OCI-LY7 (cell line): ENCODE results near the gene BMP2. TPM values are rescaled to one million over a fixed set of nuclear protein-coding genes. Genes with fewer than 3 reads are reported as not detected.

ENCODE experiments used
- BruUV-seq: library from RNA; stranded (reverse); fragments of 400-500 nt; replicated peaks from 2 replicates; lab custom pipeline; 2021; lab: Mats Ljungman, UMichigan
- CTCF ChIA-PET: fragments of 300-600 bp; sonication (Branson Sonifier 250); formaldehyde crosslinking; loops from one replicate; lab custom pipeline; 2022; ENCODE audit warnings: antibody characterized with exemption; ENCODE audit not compliant: unreplicated experiment; lab: Charles Lee
- POLR2A ChIA-PET: fragments of 300-600 bp; sonication (Branson Sonifier 250); formaldehyde crosslinking; loops from one replicate; lab custom pipeline; 2022; ENCODE audit warnings: antibody characterized with exemption; lab: Charles Lee
- DNase-seq: peaks from one replicate; pipeline ENCODE4 v3.0.0-alpha.2; 2015; ENCODE audit warnings: low spot score
- H2AFZ ChIP-seq: fragments of 200-600 bp; sonication (generic), shearing (Covaris generic); 2 replicates; pipeline ENCODE4 v1.6.1; 2014; ENCODE audit warnings: mild to moderate bottlenecking, antibody characterized with exemption, low read length, moderate library complexity
- H3K27ac ChIP-seq: fragments of 200-600 bp; sonication (generic); 2 replicates; pipeline ENCODE4 v1.5.1; 2014; ENCODE audit warnings: mixed run types, low read depth, mild to moderate bottlenecking, moderate library complexity, low read length, inconsistent platforms; ENCODE audit not compliant: poor library complexity, severe bottlenecking
- H3K36me3 ChIP-seq: fragments of 200-600 bp; sonication (generic); 2 replicates; pipeline ENCODE4 v1.6.1; 2014; ENCODE audit warnings: mild to moderate bottlenecking, antibody characterized with exemption, low read length, moderate library complexity, mixed read lengths; ENCODE audit not compliant: insufficient read depth
- H3K4me1 ChIP-seq: fragments of 200-600 bp; sonication (generic); 2 replicates; pipeline ENCODE4 v1.5.1; 2014; ENCODE audit warnings: mild to moderate bottlenecking, low read length; ENCODE audit not compliant: insufficient read depth, poor library complexity, severe bottlenecking
- H3K4me2 ChIP-seq: fragments of 200-600 bp; sonication (generic); 2 replicates; pipeline ENCODE4 v1.6.1; 2014; ENCODE audit warnings: mild to moderate bottlenecking, low read length
- H3K4me3 ChIP-seq: fragments of 200-600 bp; sonication (generic); 2 replicates; pipeline ENCODE4 v1.5.1; 2014; ENCODE audit warnings: mild to moderate bottlenecking, low read depth, low read length; ENCODE audit not compliant: poor library complexity, severe bottlenecking
- H3K79me2 ChIP-seq: fragments of 200-600 bp; sonication (generic); 2 replicates; pipeline ENCODE4 v1.6.1; 2016; ENCODE audit warnings: low read depth, mild to moderate bottlenecking, low read length, moderate library complexity, mixed read lengths; ENCODE audit not compliant: insufficient read depth
- H3K9me2 ChIP-seq: fragments of 200-600 bp; sonication (generic); 2 replicates; pipeline ENCODE4 v1.6.1; 2016; ENCODE audit warnings: mild to moderate bottlenecking, low read length, mixed read lengths; ENCODE audit not compliant: insufficient read depth
- H3K9me3 ChIP-seq: fragments of 200-600 bp; sonication (generic); 2 replicates; pipeline ENCODE4 v1.6.1; 2014; ENCODE audit warnings: mild to moderate bottlenecking, mixed run types, low read length, mixed read lengths
- H4K20me1 ChIP-seq: fragments of 200-600 bp; sonication (generic); 2 replicates; pipeline ENCODE4 v1.6.1; 2014; ENCODE audit warnings: mild to moderate bottlenecking, antibody characterized with exemption, low read length, moderate library complexity, mixed read lengths; ENCODE audit not compliant: insufficient read depth
- CTCF ChIP-seq: fragments of 200-600 bp; sonication (generic); conservative IDR thresholded peaks from 2 replicates; pipeline ENCODE4 v1.5.1; 2014; ENCODE audit warnings: mild to moderate bottlenecking, antibody characterized with exemption, low read length, moderate library complexity, mixed read lengths
- EZH2phosphoT487 ChIP-seq: fragments of 200-600 bp; sonication (generic); IDR thresholded peaks from 2 replicates; pipeline ENCODE4 v1.6.1; 2018; ENCODE audit warnings: low read depth, borderline replicate concordance, mild to moderate bottlenecking, mixed run types, antibody characterized with exemption, low read length, moderate library complexity, mixed read lengths
- intact Hi-C: fragments of 100-400 bp; cut with micrococcal nuclease; formaldehyde crosslinking; loops from one replicate; pipeline ENCODE4 v1.10.0; 2022; ENCODE audit not compliant: unreplicated experiment
- total RNA-seq, 2 experiments: library from RNA; depleted of rRNA in 1 of 2; stranded (reverse); fragments of >200 nt in 1 of 2; shearing (Covaris generic) in 1 of 2; gene quantifications; 2 replicates each; pipeline ENCODE4 v1.2.3, GENCODE V29; 2014 to 2022

Gene BMP2
- total RNA-seq, 2 experiments from 2014 or later: not detected

DNA sequence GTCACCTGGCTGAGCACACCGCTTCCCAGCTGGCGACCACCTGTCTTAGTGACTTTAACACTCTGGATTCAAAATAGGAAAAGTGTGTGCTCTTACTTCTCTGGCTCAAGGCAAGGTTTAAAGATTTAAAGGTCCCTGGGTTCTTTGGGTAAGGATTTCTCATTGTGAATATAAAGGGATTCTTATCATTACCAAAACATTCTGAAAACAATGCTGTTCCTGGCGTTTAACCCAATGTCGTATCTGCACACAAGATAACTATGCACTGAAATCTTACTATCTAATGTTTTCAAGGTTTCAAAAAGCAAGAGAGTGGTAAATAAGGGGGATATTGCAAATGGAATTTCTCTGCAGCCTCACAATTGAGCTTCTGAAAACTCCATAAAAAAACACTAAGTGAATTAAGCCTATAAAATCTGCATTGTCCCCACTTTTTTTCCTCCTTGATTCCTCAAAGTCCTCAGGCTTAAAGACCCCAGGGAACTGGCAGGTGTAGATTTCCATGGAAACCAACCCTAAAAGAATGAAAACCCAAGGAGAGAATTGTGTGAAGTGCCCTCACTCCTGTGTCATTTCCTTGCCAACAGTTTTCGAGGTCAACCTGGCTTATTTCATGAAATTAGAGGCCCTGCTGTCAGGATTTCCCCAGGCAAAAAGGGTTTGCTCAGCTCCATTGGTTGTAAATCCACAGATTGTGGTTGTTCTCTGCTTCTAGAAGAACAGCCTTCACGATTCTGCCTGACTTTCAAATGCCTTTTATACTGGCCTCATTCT lies 44.0 kb downstream of the BMP2 start:
- Histone ChIP-seq H3K4me1 (no peaks in the 10 kb centered on the region), H3K36me3 (no peaks in the 10 kb centered on the region), H3K4me3 (no peak overlapping the region), H3K27ac (no peak overlapping the region), H3K9me3 (no peaks in the 10 kb centered on the region), H3K4me2 (no peak overlapping the region), H2AFZ (no peak overlapping the region), H4K20me1 (no peaks in the 10 kb centered on the region), H3K79me2 (no peaks in the 10 kb centered on the region), H3K9me2 (no peaks in the 10 kb centered on the region)
- ChIA-PET CTCF (no interaction called here), POLR2A (no interaction called here)
- DNase-seq: no peak
- TF ChIP-seq EZH2phosphoT487 (no peak), CTCF (no peak)
- BruUV-seq: no TSS peak
- intact Hi-C loops: no loop called here

DNA sequence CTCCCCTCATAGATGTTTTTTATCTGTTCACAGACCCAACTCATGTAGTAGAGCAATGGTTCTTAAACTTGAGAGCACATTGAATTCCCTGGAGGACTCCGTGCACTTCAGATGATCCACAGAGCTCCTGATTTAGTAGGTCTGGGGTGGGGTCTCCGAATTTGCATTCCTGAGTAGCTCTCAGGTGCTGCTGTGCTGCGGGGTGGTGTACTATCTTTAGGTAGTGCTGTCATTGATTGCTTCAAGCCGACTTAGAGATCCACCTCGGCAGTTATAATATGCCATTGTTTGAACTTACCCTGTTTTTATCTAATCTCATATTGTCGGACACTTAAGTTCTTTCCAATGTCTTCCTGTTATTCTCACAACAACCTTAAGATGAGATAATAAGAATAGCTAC lies 45.0 kb downstream of the BMP2 start:
- BruUV-seq: no TSS peak
- no peaks in the 10 kb centered on the region for H3K36me3 ChIP-seq
- H3K4me1 ChIP-seq: no peaks in the 10 kb centered on the region
- H3K9me2 ChIP-seq: no peaks in the 10 kb centered on the region
- TF ChIP-seq CTCF (no peak), EZH2phosphoT487 (no peak)
- no peaks in the 10 kb centered on the region for H3K9me3 ChIP-seq
- H3K79me2 ChIP-seq: no peaks in the 10 kb centered on the region
- intact Hi-C loops: no loop called here
- no peaks in the 10 kb centered on the region for H4K20me1 ChIP-seq
- POLR2A ChIA-PET: no interaction called here
- H2AFZ ChIP-seq: no peak overlapping the region
- CTCF ChIA-PET: no interaction called here
- H3K27ac ChIP-seq: no peak overlapping the region
- H3K4me2 ChIP-seq: no peak overlapping the region
- no peak overlapping the region for H3K4me3 ChIP-seq
- no peak for DNase-seq

- H3K4me2 ChIP-seq: no peak overlapping the region
- intact Hi-C loops: no loop called here
- BruUV-seq: no TSS peak
- no peaks in the 10 kb centered on the region for H3K36me3 ChIP-seq
- no peaks in the 10 kb centered on the region for H4K20me1 ChIP-seq
- H3K9me2 ChIP-seq: no peaks in the 10 kb centered on the region
- DNase-seq: no peak
- H3K27ac ChIP-seq: no peak overlapping the region
- CTCF ChIA-PET: no interaction called here
- H3K4me3 ChIP-seq: no peak overlapping the region
- no peak for TF ChIP-seq CTCF
- TF ChIP-seq EZH2phosphoT487: no peak
- no peaks in the 10 kb centered on the region for H3K4me1 ChIP-seq
- H2AFZ ChIP-seq: no peak overlapping the region
- no peaks in the 10 kb centered on the region for H3K79me2 ChIP-seq
- no peaks in the 10 kb centered on the region for H3K9me3 ChIP-seq
- POLR2A ChIA-PET: interaction anchor here (0.6 to 1.1 kb wide), 2 partner anchors 17 to 869 kb away, joined by 3 read pairs; no protein-coding TSS in a partner anchor
These were observed 47.5 kb downstream of the BMP2 start for GRCh38 chr20:6814945-6815344.
